Activated T-helper 1 cell treated with Interleukin-2 at 50 U/mL for 16 hours (primary cell): ENCODE measurements around the gene LPAR6.
"Not testable (repeated sequence)": the region's sequence is repeated elsewhere in the genome, so short reads cannot be mapped to it uniquely, and the experiment has no call there.

Experiments
- DNase-seq: peaks from one replicate; pipeline ENCODE4 v3.0.0-alpha.2; 2020; ENCODE audit warnings: low read depth

Gene LPAR6

GRCh38 chr13:48412881-48413351 is at the start of gene LPAR6:
LPAR6 (minus strand) TSS chr13:48413113; CDS start chr13:48412423, 690 bp downstream.
- DNase-seq: no peak

GRCh38 chr13:48457578-48458242 is 44.8 kb upstream of the LPAR6 start:
- DNase-seq: no peak

GRCh38 chr13:48456546-48456945 is 43.6 kb upstream of the LPAR6 start:
- no peak for DNase-seq

- DNase-seq: not testable (repeated sequence)
These were observed 38.3 kb upstream of the LPAR6 start for GRCh38 chr13:48451196-48451595.

- no peak for DNase-seq
These were observed 36.7 kb upstream of the LPAR6 start for GRCh38 chr13:48449656-48450055.

GRCh38 chr13:48448959-48449614 is 36.2 kb upstream of the LPAR6 start:
- DNase-seq: no peak

- DNase-seq: no peak
These were observed 35.5 kb upstream of the LPAR6 start for GRCh38 chr13:48448285-48448958.

- DNase-seq: no peak
These were observed 33.6 kb upstream of the LPAR6 start for GRCh38 chr13:48446464-48446863.

GRCh38 chr13:48443442-48444208 is 30.7 kb upstream of the LPAR6 start:
- no peak for DNase-seq

GRCh38 chr13:48437371-48437770 is 24.5 kb upstream of the LPAR6 start:
- no peak for DNase-seq

GRCh38 chr13:48436661-48437288 is 23.9 kb upstream of the LPAR6 start:
- no peak for DNase-seq

GRCh38 chr13:48434200-48434599 is 21.3 kb upstream of the LPAR6 start:
- no peak for DNase-seq

GRCh38 chr13:48431987-48432615 is 19.2 kb upstream of the LPAR6 start:
- no peak for DNase-seq

GRCh38 chr13:48431431-48431830 is 18.5 kb upstream of the LPAR6 start:
- DNase-seq: no peak

GRCh38 chr13:48429886-48430285 is 17.0 kb upstream of the LPAR6 start:
- no peak for DNase-seq

GRCh38 chr13:48429036-48429435 is 16.1 kb upstream of the LPAR6 start:
- DNase-seq: no peak

GRCh38 chr13:48426755-48427298 is 13.9 kb upstream of the LPAR6 start:
- not testable (repeated sequence) for DNase-seq

- no peak for DNase-seq
These were observed 13.1 kb upstream of the LPAR6 start for GRCh38 chr13:48426052-48426451.

- no peak for DNase-seq
These were observed 11.3 kb upstream of the LPAR6 start for GRCh38 chr13:48424212-48424611.

GRCh38 chr13:48422003-48422402 is 9.1 kb upstream of the LPAR6 start:
- not testable (repeated sequence) for DNase-seq

GRCh38 chr13:48415516-48415915 is 2.6 kb upstream of the LPAR6 start:
- DNase-seq: no peak
